Measurements from ENCODE around the gene KRT222.

KRT222 gene

DNA sequence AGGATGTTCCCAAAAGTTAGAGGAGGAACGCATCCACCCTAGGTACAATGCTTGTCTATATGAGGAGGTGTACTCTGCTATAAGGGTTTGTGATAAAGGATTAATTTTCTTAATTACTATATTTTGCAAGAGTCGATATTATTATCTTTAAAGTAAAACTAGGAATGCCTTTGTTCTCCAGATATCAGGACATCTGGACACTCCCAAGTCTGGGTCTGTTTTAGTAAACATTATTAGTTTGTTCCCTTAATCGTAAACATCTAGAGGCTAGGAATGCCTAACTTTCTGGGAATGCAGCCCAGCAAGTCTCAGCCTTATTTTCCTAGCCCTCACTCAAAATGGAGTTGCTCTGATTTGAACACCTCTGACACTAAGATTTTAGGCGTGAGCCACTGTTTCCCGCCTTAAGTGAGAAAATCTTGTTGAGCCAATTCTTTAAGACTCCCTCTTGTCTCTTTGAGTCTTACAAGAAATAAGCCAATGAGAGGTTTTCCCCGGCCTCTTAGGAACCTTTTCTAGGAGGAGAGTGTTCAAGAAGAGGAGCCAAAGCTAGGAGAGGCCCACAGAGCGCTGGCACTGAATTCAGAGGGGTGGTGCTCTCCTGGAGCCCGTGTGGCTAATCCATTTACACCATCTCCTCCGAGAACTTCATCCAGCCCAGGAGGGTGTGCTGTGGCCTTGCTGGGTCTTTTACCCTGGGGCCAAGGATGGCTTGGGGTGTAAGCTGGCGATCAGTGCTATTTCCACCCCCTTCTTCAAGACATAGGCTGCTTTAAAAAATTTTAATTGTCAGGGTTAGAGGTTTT is 58.2 kb downstream of the KRT222 start:
- no peak for DNase-seq
- no peak overlapping the region for H3K27ac ChIP-seq (ENCODE audit: low read length)
- no peak for TF ChIP-seq EZH2 (optimal IDR thresholded peaks at IDR 0.05; ENCODE audit: low read depth, low read length)
- TF ChIP-seq EZH2phosphoT487 (IDR thresholded peaks at IDR 0.05; ENCODE audit: low read length): no peak
- TF ChIP-seq, protein P1, sequence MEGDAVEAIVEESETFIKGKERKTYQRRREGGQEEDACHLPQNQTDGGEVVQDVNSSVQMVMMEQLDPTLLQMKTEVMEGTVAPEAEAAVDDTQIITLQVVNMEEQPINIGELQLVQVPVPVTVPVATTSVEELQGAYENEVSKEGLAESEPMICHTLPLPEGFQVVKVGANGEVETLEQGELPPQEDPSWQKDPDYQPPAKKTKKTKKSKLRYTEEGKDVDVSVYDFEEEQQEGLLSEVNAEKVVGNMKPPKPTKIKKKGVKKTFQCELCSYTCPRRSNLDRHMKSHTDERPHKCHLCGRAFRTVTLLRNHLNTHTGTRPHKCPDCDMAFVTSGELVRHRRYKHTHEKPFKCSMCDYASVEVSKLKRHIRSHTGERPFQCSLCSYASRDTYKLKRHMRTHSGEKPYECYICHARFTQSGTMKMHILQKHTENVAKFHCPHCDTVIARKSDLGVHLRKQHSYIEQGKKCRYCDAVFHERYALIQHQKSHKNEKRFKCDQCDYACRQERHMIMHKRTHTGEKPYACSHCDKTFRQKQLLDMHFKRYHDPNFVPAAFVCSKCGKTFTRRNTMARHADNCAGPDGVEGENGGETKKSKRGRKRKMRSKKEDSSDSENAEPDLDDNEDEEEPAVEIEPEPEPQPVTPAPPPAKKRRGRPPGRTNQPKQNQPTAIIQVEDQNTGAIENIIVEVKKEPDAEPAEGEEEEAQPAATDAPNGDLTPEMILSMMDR (IDR thresholded peaks at IDR 0.05; ENCODE audit: low read length): no peak

DNA sequence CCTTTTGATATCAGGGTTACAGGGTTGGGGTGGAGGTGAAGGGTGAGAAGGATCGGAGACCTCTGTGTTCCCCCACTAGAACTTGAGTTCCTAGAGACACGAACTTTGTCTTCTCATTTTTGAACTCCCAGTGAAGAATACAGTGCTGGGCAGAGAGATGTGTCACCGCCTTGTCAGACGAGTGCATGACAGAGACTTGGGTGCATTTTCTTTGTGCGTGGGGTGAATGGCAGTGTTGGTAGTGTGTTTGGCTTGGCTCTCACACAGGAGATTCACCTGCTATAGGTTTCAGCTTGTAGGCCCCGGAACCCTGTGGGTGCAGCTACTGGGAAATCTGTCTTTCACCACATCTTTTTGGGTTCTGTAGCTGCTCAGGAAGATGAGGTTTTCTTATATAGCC is 59.7 kb downstream of the KRT222 start:
- Histone ChIP-seq H3K4me3 (ENCODE audit: low read length) (no peak overlapping the region), H3K36me3 (replicated peaks; ENCODE audit: insufficient read depth, low read length) (no peaks in the 10 kb centered on the region), H3K27me3 (replicated peaks; ENCODE audit: insufficient read depth, low read length) (no peaks in the 10 kb centered on the region), H3K27ac (ENCODE audit: low read length) (no peak overlapping the region), H2AFZ (ENCODE audit: low read length) (no peak overlapping the region), H4K20me1 (ENCODE audit: insufficient read depth, low read length) (no peaks in the 10 kb centered on the region), H3K79me2 (ENCODE audit: low read length) (no peaks in the 10 kb centered on the region), H3K4me1 (ENCODE audit: low read length) (no peaks in the 10 kb centered on the region), H3F3A (ENCODE audit: insufficient read depth, low read length) (no peaks in the 10 kb centered on the region), H3K9ac (ENCODE audit: low read length) (no peak overlapping the region), H3K9me2 (replicated peaks; ENCODE audit: insufficient read depth, low read length) (no peaks in the 10 kb centered on the region), H3K9me3 (replicated peaks; ENCODE audit: insufficient read depth, low read length) (no peaks in the 10 kb centered on the region), H3K4me2 (ENCODE audit: low read depth, low read length) (no peak overlapping the region)
- TF ChIP-seq, protein P1 (IDR thresholded peaks at IDR 0.05; ENCODE audit: low read length): no peak
- no peak for DNase-seq

More for the DNA sequence above, 58.2 kb downstream of the KRT222 start:
- Histone ChIP-seq H3K79me2 (ENCODE audit: low read length) (no peaks in the 10 kb centered on the region), H3K9ac (ENCODE audit: low read length) (no peak overlapping the region), H3F3A (ENCODE audit: insufficient read depth, low read length) (no peaks in the 10 kb centered on the region), H2AFZ (ENCODE audit: low read length) (no peak overlapping the region), H3K4me3 (ENCODE audit: low read length) (no peak overlapping the region), H4K20me1 (ENCODE audit: insufficient read depth, low read length) (no peaks in the 10 kb centered on the region), H3K36me3 (replicated peaks; ENCODE audit: insufficient read depth, low read length) (no peaks in the 10 kb centered on the region), H3K4me1 (ENCODE audit: low read length) (no peaks in the 10 kb centered on the region), H3K4me2 (ENCODE audit: low read depth, low read length) (no peak overlapping the region), H3K9me3 (replicated peaks; ENCODE audit: insufficient read depth, low read length) (no peaks in the 10 kb centered on the region), H3K9me2 (replicated peaks; ENCODE audit: insufficient read depth, low read length) (no peaks in the 10 kb centered on the region), H3K27me3 (replicated peaks; ENCODE audit: insufficient read depth, low read length) (no peaks in the 10 kb centered on the region)

All from MM.1S (cell line).